IPS-20b (cell line): ENCODE results near the gene DNER.

ENCODE experiments used
- H3K27ac ChIP-seq: one replicate; pipeline ENCODE4 v1.5.1; 2013; ENCODE audit warnings: low read length
- H3K27me3 ChIP-seq: 2 replicates; pipeline ENCODE4 v1.6.1; 2013; ENCODE audit warnings: mild to moderate bottlenecking, low read length, inconsistent platforms; ENCODE audit not compliant: insufficient read depth
- H3K36me3 ChIP-seq: 2 replicates; pipeline ENCODE4 v1.6.1; 2013; ENCODE audit warnings: low read depth, mild to moderate bottlenecking, inconsistent platforms, low read length, moderate library complexity; ENCODE audit not compliant: insufficient read depth
- H3K4me1 ChIP-seq: 2 replicates; pipeline ENCODE4 v1.6.1; 2013; ENCODE audit warnings: mild to moderate bottlenecking, control low read depth, inconsistent platforms, low read length, moderate library complexity; ENCODE audit not compliant: insufficient read depth
- H3K4me3 ChIP-seq: 2 replicates; pipeline ENCODE4 v1.5.1; 2013; ENCODE audit warnings: mild to moderate bottlenecking, low read length, inconsistent platforms
- H3K9ac ChIP-seq: 2 replicates; pipeline ENCODE4 v1.6.1; 2013; ENCODE audit warnings: low read depth, mild to moderate bottlenecking, inconsistent platforms, low read length, moderate library complexity
- H3K9me3 ChIP-seq: 2 replicates; pipeline ENCODE4 v1.6.1; 2013; ENCODE audit warnings: mild to moderate bottlenecking, low read depth, low read length, inconsistent platforms; ENCODE audit not compliant: insufficient read depth

Gene DNER

GRCh38 chr2:229686122-229686919, 28.0 kb downstream of the DNER start:
- Histone ChIP-seq H3K9ac (no peak overlapping the region), H3K4me3 (no peak overlapping the region), H3K36me3 (no peaks in the 10 kb centered on the region), H3K4me1 (no peaks in the 10 kb centered on the region), H3K27me3 (no peaks in the 10 kb centered on the region), H3K27ac (no peak overlapping the region), H3K9me3 (no peaks in the 10 kb centered on the region)

- Histone ChIP-seq H3K9me3 (no peaks in the 10 kb centered on the region), H3K36me3 (no peaks in the 10 kb centered on the region), H3K9ac (no peak overlapping the region), H3K4me3 (no peak overlapping the region), H3K27ac (no peak overlapping the region), H3K4me1 (no peaks in the 10 kb centered on the region), H3K27me3 (no peaks in the 10 kb centered on the region)
Observed at GRCh38 chr2:229684942-229685562, 29.3 kb downstream of the DNER start.

DNA sequence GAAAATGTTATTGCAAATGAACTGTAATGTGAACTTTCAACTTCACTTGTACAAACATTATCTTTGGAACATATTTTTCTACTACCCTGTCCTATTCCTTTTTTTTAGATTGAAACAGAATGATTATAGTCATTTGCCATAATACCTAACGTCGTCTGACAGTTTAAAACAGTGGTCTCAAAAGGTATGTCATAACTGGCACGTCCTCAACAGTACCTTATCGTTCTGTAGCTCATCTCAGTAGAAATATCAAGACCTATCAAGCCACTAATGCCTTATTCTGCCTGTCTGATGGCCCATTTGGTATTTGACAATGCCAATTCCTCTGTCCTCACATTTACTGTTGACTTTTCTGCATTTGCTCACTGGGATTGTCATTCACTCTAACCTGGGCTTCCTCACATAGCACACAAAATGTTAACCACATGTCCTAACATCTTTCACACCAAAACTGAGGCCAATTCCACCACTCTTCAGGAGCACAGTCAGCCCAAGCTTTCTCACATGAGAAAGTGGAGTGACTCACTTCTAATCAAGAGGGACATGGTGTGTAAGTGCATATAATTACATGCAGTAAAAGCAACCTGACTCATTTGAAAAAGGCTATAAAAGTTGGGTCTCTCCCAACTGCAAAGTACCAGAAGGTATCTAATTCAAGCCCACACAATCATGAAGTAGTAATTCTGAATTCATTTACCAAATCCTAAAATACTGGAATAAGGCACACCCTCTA, 34.8 kb downstream of the DNER start:
- Histone ChIP-seq H3K9ac (no peak overlapping the region), H3K4me1 (no peaks in the 10 kb centered on the region), H3K27me3 (no peaks in the 10 kb centered on the region), H3K9me3 (no peaks in the 10 kb centered on the region), H3K36me3 (no peaks in the 10 kb centered on the region), H3K4me3 (no peak overlapping the region), H3K27ac (no peak overlapping the region)

DNA sequence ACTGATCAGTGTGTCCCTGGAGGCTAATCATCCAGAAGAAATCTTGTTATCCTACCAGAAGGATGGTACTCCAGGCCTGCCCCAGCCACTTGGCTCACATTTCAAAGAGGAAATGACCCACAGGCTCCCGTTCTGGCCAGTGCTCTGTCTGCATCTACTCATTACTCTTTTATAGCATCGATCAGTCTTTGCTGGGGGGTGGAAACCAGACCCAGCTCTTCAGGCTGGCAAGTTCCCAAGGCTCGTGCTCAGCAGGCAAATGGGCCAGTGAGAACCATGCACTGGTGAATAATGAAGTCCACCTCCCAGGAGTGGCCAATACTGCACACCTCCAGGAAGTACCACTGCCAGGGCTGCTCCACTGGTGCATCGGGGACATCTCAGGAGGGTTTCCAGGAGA, 38.8 kb downstream of the DNER start:
- no peaks in the 10 kb centered on the region for H3K9me3 ChIP-seq
- H3K4me3 ChIP-seq: no peak overlapping the region
- no peaks in the 10 kb centered on the region for H3K4me1 ChIP-seq
- no peaks in the 10 kb centered on the region for H3K36me3 ChIP-seq
- H3K9ac ChIP-seq: no peak overlapping the region
- no peak overlapping the region for H3K27ac ChIP-seq
- H3K27me3 ChIP-seq: no peaks in the 10 kb centered on the region

GRCh38 chr2:229674830-229675530, 39.4 kb downstream of the DNER start:
- Histone ChIP-seq H3K36me3 (no peaks in the 10 kb centered on the region), H3K9ac (no peak overlapping the region), H3K9me3 (no peaks in the 10 kb centered on the region), H3K4me3 (no peak overlapping the region), H3K4me1 (no peaks in the 10 kb centered on the region), H3K27ac (no peak overlapping the region), H3K27me3 (no peaks in the 10 kb centered on the region)

GRCh38 chr2:229673676-229674075, 40.7 kb downstream of the DNER start:
- Histone ChIP-seq H3K27ac (no peak overlapping the region), H3K36me3 (no peaks in the 10 kb centered on the region), H3K27me3 (no peaks in the 10 kb centered on the region), H3K9ac (no peak overlapping the region), H3K4me1 (no peaks in the 10 kb centered on the region), H3K4me3 (no peak overlapping the region), H3K9me3 (no peaks in the 10 kb centered on the region)

DNA sequence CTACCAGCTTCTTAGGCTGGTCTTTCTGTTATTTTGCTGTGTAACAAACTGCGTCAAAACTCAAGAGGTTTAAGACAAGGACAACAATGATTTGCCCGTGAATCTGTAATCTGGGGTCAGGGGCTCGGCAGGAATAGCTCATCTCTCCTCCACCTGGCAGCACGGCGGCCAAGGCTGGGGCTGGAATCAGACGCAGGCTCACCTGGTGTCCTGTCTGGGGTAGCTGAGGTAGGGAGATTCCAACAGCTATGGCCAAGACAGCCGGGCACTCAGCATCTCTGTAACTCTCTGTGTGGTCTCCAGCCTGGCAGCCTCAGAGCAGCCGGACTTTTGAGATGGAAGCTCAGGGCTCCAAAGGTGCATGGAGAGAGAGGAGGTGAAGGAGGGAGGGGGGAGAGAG, 42.3 kb downstream of the DNER start:
- Histone ChIP-seq H3K9me3 (no peaks in the 10 kb centered on the region), H3K36me3 (no peaks in the 10 kb centered on the region), H3K9ac (no peak overlapping the region), H3K27me3 (no peaks in the 10 kb centered on the region), H3K4me3 (no peak overlapping the region), H3K4me1 (no peaks in the 10 kb centered on the region), H3K27ac (no peak overlapping the region)

GRCh38 chr2:229669841-229670240, 44.5 kb downstream of the DNER start:
- Histone ChIP-seq H3K4me3 (no peak overlapping the region), H3K4me1 (no peaks in the 10 kb centered on the region), H3K9ac (no peak overlapping the region), H3K27ac (no peak overlapping the region), H3K27me3 (no peaks in the 10 kb centered on the region), H3K36me3 (no peaks in the 10 kb centered on the region), H3K9me3 (no peaks in the 10 kb centered on the region)

DNA sequence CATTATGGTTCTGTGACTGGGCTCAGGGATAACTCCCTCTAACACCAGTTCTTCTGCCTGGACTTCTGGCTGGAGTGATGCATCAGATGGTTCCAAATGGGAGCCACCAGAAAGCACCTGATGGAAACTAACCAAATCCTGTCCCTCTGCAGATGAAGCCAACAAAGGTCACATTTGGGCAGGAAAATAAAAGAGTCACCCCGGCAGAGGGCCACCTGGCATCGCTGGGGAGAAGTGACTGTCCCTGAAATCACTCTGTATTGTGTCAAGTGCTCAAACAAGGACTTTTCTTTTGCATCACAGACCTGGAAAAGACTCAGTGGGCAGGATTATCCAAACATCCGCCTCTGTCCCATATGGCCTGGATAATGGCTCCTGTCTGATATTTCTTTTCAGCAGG, 47.5 kb downstream of the DNER start:
- no peak overlapping the region for H3K4me3 ChIP-seq
- no peaks in the 10 kb centered on the region for H3K27me3 ChIP-seq
- H3K9ac ChIP-seq: no peak overlapping the region
- no peak overlapping the region for H3K27ac ChIP-seq
- H3K4me1 ChIP-seq: no peaks in the 10 kb centered on the region
- no peaks in the 10 kb centered on the region for H3K36me3 ChIP-seq
- no peaks in the 10 kb centered on the region for H3K9me3 ChIP-seq

GRCh38 chr2:229665158-229665557, 49.2 kb downstream of the DNER start:
- H3K9me3 ChIP-seq: no peaks in the 10 kb centered on the region
- H3K27ac ChIP-seq: no peak overlapping the region
- H3K9ac ChIP-seq: no peak overlapping the region
- H3K27me3 ChIP-seq: no peaks in the 10 kb centered on the region
- H3K36me3 ChIP-seq: no peaks in the 10 kb centered on the region
- H3K4me1 ChIP-seq: no peaks in the 10 kb centered on the region
- H3K4me3 ChIP-seq: no peak overlapping the region

- Histone ChIP-seq H3K4me1 (no peaks in the 10 kb centered on the region), H3K9me3 (no peaks in the 10 kb centered on the region), H3K27me3 (no peaks in the 10 kb centered on the region), H3K9ac (no peak overlapping the region), H3K36me3 (no peaks in the 10 kb centered on the region), H3K4me3 (no peak overlapping the region), H3K27ac (no peak overlapping the region)
Observed at GRCh38 chr2:229661478-229661877, 52.9 kb downstream of the DNER start.
